ENCODE measurements around the gene VAT1. TPM values are rescaled to one million over a fixed set of nuclear protein-coding genes. Genes with fewer than 3 reads are reported as not detected.

The VAT1 gene
- total and polyA plus RNA-seq, 2 of the 13 experiments (the other 11 are each of a cell fraction or from before 2014, with no cell fraction given) = 143 to 205 TPM

- peak; percentile 43; the same call in 1 of the 2 replicates for TF ChIP-seq HNF1A (IDR thresholded peaks at IDR 0.05; ENCODE audit: low read depth)
- no peak for TF ChIP-seq HNF1A (CRISPR knock-in tag; IDR thresholded peaks at IDR 0.05; ENCODE audit: borderline replicate concordance)
- TF ChIP-seq, protein P1, sequence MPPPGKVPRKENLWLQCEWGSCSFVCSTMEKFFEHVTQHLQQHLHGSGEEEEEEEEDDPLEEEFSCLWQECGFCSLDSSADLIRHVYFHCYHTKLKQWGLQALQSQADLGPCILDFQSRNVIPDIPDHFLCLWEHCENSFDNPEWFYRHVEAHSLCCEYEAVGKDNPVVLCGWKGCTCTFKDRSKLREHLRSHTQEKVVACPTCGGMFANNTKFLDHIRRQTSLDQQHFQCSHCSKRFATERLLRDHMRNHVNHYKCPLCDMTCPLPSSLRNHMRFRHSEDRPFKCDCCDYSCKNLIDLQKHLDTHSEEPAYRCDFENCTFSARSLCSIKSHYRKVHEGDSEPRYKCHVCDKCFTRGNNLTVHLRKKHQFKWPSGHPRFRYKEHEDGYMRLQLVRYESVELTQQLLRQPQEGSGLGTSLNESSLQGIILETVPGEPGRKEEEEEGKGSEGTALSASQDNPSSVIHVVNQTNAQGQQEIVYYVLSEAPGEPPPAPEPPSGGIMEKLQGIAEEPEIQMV (CRISPR knock-in tag; IDR thresholded peaks at IDR 0.05; ENCODE audit: low read depth) = no peak
- TF ChIP-seq RORA (CRISPR knock-in tag; IDR thresholded peaks at IDR 0.05) = no peak
- TF ChIP-seq ZSCAN5A (CRISPR knock-in tag; IDR thresholded peaks at IDR 0.05; ENCODE audit: borderline replicate concordance) = no peak
- no peak for TF ChIP-seq ZNF800 (CRISPR knock-in tag; IDR thresholded peaks at IDR 0.05)
- no peak for TF ChIP-seq ATF7-NPFF (CRISPR knock-in tag; IDR thresholded peaks at IDR 0.05; ENCODE audit: low read depth)
- no peak for TF ChIP-seq ZSCAN25 (CRISPR knock-in tag; IDR thresholded peaks at IDR 0.05)
- no peak for TF ChIP-seq SOX6 (IDR thresholded peaks at IDR 0.05)
- peak; percentile 70; the same call in 1 of the 2 replicates for TF ChIP-seq SOX6 (CRISPR knock-in tag; IDR thresholded peaks at IDR 0.05)
- TF ChIP-seq TGIF2 (CRISPR knock-in tag; IDR thresholded peaks at IDR 0.05) = no peak
- TF ChIP-seq FOSL1 (CRISPR knock-in tag; IDR thresholded peaks at IDR 0.05; ENCODE audit: borderline replicate concordance) = no peak
- TF ChIP-seq NFIB (CRISPR knock-in tag; IDR thresholded peaks at IDR 0.05; ENCODE audit: borderline replicate concordance) = no peak
- TF ChIP-seq HNF4A (CRISPR knock-in tag; IDR thresholded peaks at IDR 0.05) = peak; percentile 43; the same call in 1 of the 2 replicates
- no peak for TF ChIP-seq SPEN (CRISPR knock-in tag; IDR thresholded peaks at IDR 0.05; ENCODE audit: low read depth)
- TF ChIP-seq HIVEP1 (CRISPR knock-in tag; IDR thresholded peaks at IDR 0.05) = no peak
- no peak for TF ChIP-seq PCBP2 (optimal IDR thresholded peaks at IDR 0.05; ENCODE audit: low read depth, low read length, poor library complexity, severe bottlenecking)
- no peak for TF ChIP-seq ZFP36L1 (CRISPR knock-in tag; IDR thresholded peaks at IDR 0.05)
These were observed 18.5 kb upstream of the VAT1 start (continued) for GRCh38 chr17:43040655-43041054.
